Activated CD8-positive, alpha-beta T cell treated with anti-CD3 and anti-CD28 coated beads for 36 hours (primary cell): ENCODE measurements around the gene EEF1A2. TPM values are rescaled to one million over a fixed set of nuclear protein-coding genes. Genes with fewer than 3 reads are reported as not detected.

Experiments used
- ATAC-seq: fragments of 200-7000 bp; cut with Tn5 transposase; one replicate; pipeline ENCODE4 v1.10.0; 2021; ENCODE audit warnings: mild to moderate bottlenecking, moderate library complexity
- CTCF ChIA-PET: fragments of 350-600 bp; sonication (Branson Sonifier 250); formaldehyde crosslinking; loops from one replicate; lab custom pipeline; 2021; ENCODE audit warnings: antibody characterized with exemption; lab: Charles Lee
- POLR2A ChIA-PET: fragments of 350-600 bp; sonication (Branson Sonifier 250); formaldehyde crosslinking; loops from one replicate; lab custom pipeline; 2021; ENCODE audit warnings: antibody characterized with exemption; lab: Charles Lee
- DNase-seq: peaks from one replicate; pipeline ENCODE4 v3.0.0-alpha.2; 2020
- H3K27ac Mint-ChIP-seq: one replicate; pipeline ENCODE4 v1.8.0; 2021; ENCODE audit warnings: mild to moderate bottlenecking, mixed read lengths
- H3K27me3 Mint-ChIP-seq: one replicate; pipeline ENCODE4 v1.8.0; 2021; ENCODE audit warnings: mixed read lengths
- H3K36me3 Mint-ChIP-seq: one replicate; pipeline ENCODE4 v1.8.0; 2021; ENCODE audit warnings: low read depth, mixed read lengths
- H3K4me1 Mint-ChIP-seq: one replicate; pipeline ENCODE4 v1.8.0; 2021; ENCODE audit warnings: low read depth, mixed read lengths
- H3K4me3 Mint-ChIP-seq: one replicate; pipeline ENCODE4 v1.8.0; 2021; ENCODE audit warnings: mild to moderate bottlenecking, moderate library complexity, mixed read lengths
- H3K9me3 Mint-ChIP-seq: one replicate; pipeline ENCODE4 v1.8.0; 2021; ENCODE audit warnings: mixed read lengths
- CTCF ChIP-seq: fragments of 200-600 bp; IDR thresholded peaks from one replicate; pipeline ENCODE4 v1.8.0; 2022; ENCODE audit warnings: antibody characterized with exemption, mild to moderate bottlenecking
- intact Hi-C: fragments of 100-400 bp; cut with micrococcal nuclease; formaldehyde crosslinking; loops from one replicate; pipeline ENCODE4 v1.10.0; 2022
- total RNA-seq, 2 experiments: library from RNA; stranded (reverse); gene quantifications; one replicate each; pipeline ENCODE4 v1.2.3, GENCODE V29; 2021

Gene EEF1A2
- total RNA-seq, 2 experiments from 2014 or later = 1.4 to 2.2 TPM

GRCh38 chr20:63546256-63546955 is 47.5 kb upstream of the EEF1A2 start:
- Mint-ChIP-seq H3K27ac (no peak overlapping the region), H3K27me3 (peaks cover 7% of the 10 kb centered on the region), H3K4me3 (no peak overlapping the region), H3K9me3 (no peaks in the 10 kb centered on the region), H3K36me3 (no peaks in the 10 kb centered on the region), H3K4me1 (peaks cover 2% of the 10 kb centered on the region)
- POLR2A ChIA-PET = interaction anchor here (1.5 kb wide), 1 partner anchor 29 kb away, joined by 4 read pairs; no protein-coding TSS in a partner anchor
- ATAC-seq = no peak
- no peak for TF ChIP-seq CTCF
- DNase-seq = no peak
- intact Hi-C loops = no loop called here
- CTCF ChIA-PET = interaction anchor here (0.9 to 1.1 kb wide), 2 partner anchors 9 kb away, joined by 3 read pairs; partner anchors contain the start of gene PTK6

GRCh38 chr20:63545814-63546213 is 46.9 kb upstream of the EEF1A2 start:
- Mint-ChIP-seq H3K4me1 (peaks cover 2% of the 10 kb centered on the region), H3K9me3 (no peaks in the 10 kb centered on the region), H3K27me3 (peaks cover 5% of the 10 kb centered on the region), H3K27ac (no peak overlapping the region), H3K36me3 (no peaks in the 10 kb centered on the region), H3K4me3 (no peak overlapping the region)
- ChIA-PET CTCF (interaction anchor here (0.9 to 1.1 kb wide), 2 partner anchors 8 to 10 kb away, joined by 3 read pairs; partner anchors contain the start of gene PTK6), POLR2A (interaction anchor here (1.5 kb wide), 1 partner anchor 29 kb away, joined by 4 read pairs; no protein-coding TSS in a partner anchor)
- ATAC-seq = peak; percentile 17
- TF ChIP-seq CTCF = no peak
- intact Hi-C loops = no loop called here
- no peak for DNase-seq

DNA sequence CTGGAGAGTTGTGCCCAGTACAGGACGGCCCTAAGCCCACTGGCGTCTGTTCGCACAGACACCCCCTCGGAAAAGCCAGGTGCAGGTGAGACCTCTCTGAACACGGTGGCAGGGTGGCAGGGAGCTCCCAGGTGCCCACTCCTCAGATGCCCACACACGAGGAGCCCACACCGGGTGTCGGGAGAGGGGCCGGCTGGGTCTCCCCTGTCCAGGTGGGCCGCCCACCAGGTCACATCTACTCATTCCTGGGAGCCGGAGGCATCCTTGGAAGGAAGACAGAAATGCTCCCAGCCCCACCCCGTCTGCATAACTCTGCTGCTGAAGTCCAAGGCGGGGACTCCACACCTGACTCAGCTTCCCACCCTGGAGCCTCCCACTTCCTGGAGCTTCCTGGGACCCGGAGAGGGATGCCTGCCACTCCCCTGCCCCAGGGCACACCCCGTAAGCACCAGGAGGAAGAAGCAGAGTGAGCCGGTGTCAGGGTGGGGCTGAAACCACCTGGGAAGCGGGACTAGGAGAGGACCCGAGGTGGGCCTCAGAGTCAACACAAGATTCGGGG is 46.2 kb upstream of the EEF1A2 start:
- no peaks in the 10 kb centered on the region for H3K36me3 Mint-ChIP-seq
- peaks cover 5% of the 10 kb centered on the region for H3K27me3 Mint-ChIP-seq
- no peak overlapping the region for H3K4me3 Mint-ChIP-seq
- no peak for TF ChIP-seq CTCF
- no peak overlapping the region for H3K27ac Mint-ChIP-seq
- ATAC-seq = no peak
- intact Hi-C loops = no loop called here
- H3K4me1 Mint-ChIP-seq = peaks cover 2% of the 10 kb centered on the region
- no peaks in the 10 kb centered on the region for H3K9me3 Mint-ChIP-seq
- no peak for DNase-seq
- POLR2A ChIA-PET = interaction anchor here (0.7 to 1.5 kb wide), 2 partner anchors 21 to 30 kb away, joined by 3 to 4 read pairs; no protein-coding TSS in a partner anchor
- CTCF ChIA-PET = interaction anchor here (0.6 kb wide), 1 partner anchor 61 kb away, joined by 3 read pairs; no protein-coding TSS in a partner anchor

- H3K27me3 Mint-ChIP-seq = peaks cover 2% of the 10 kb centered on the region
- no peak overlapping the region for H3K4me3 Mint-ChIP-seq
- ChIA-PET CTCF (interaction anchor here (1.0 kb wide), 1 partner anchor 98 kb away, joined by 4 read pairs; no protein-coding TSS in a partner anchor), POLR2A (interaction anchor here (0.7 kb wide), 1 partner anchor 22 kb away, joined by 3 read pairs; no protein-coding TSS in a partner anchor)
- no peak for TF ChIP-seq CTCF
- DNase-seq (no peak), ATAC-seq (no peak)
- no peaks in the 10 kb centered on the region for H3K9me3 Mint-ChIP-seq
- no peak overlapping the region for H3K27ac Mint-ChIP-seq
- H3K4me1 Mint-ChIP-seq = peaks cover under 1% of the 10 kb centered on the region
- no peaks in the 10 kb centered on the region for H3K36me3 Mint-ChIP-seq
- intact Hi-C loops = no loop called here
Measured at GRCh38 chr20:63544241-63544957, 45.5 kb upstream of the EEF1A2 start.
